SU-DHL-6 (cell line): Measurements from ENCODE around the gene ZNF273.

ENCODE experiments used
- H2AFZ ChIP-seq: fragments of 200-600 bp; sonication (generic); 2 replicates; pipeline ENCODE4 v1.6.1; 2014; ENCODE audit warnings: low read depth, mild to moderate bottlenecking, moderate library complexity, mixed read lengths, antibody characterized with exemption, low read length; ENCODE audit not compliant: severe bottlenecking
- H3F3A ChIP-seq: fragments of 200-600 bp; shearing (Covaris generic); 2 replicates; pipeline ENCODE4 v1.6.0; 2016; ENCODE audit warnings: antibody characterized with exemption, mild to moderate bottlenecking; ENCODE audit not compliant: insufficient read depth
- H3K27ac ChIP-seq: fragments of 200-600 bp; sonication (generic); 2 replicates; pipeline ENCODE4 v1.5.1; 2016; ENCODE audit warnings: low read depth, mild to moderate bottlenecking, low read length, moderate library complexity, mixed read lengths
- H3K27me3 ChIP-seq: fragments of 200-600 bp; sonication (generic), shearing (Covaris generic); 2 replicates; pipeline ENCODE4 v1.6.0; 2014; ENCODE audit warnings: mild to moderate bottlenecking, low read length
- H3K36me3 ChIP-seq: fragments of 200-600 bp; sonication (generic); 2 replicates; pipeline ENCODE4 v1.6.1; 2014; ENCODE audit warnings: mild to moderate bottlenecking, low read length, mixed read lengths
- H3K4me2 ChIP-seq: fragments of 300-600, 200-600 bp; shearing (Covaris generic), sonication (generic); 2 replicates; pipeline ENCODE4 v1.6.0; 2014; ENCODE audit warnings: low read length, low read depth, mild to moderate bottlenecking; ENCODE audit not compliant: poor library complexity, severe bottlenecking
- H3K4me3 ChIP-seq: fragments of 200-600 bp; sonication (generic); 2 replicates; pipeline ENCODE4 v1.5.1; 2014; ENCODE audit warnings: antibody characterized with exemption, low read length, mild to moderate bottlenecking, mixed read lengths; ENCODE audit not compliant: insufficient read depth, poor library complexity, severe bottlenecking
- H3K79me2 ChIP-seq: fragments of 200-600 bp; sonication (generic); 2 replicates; pipeline ENCODE4 v1.6.1; 2014; ENCODE audit warnings: mild to moderate bottlenecking, low read length, moderate library complexity; ENCODE audit not compliant: insufficient read depth
- H3K9ac ChIP-seq: fragments of 200-600 bp; sonication (generic); 2 replicates; pipeline ENCODE4 v1.7.0; 2014; ENCODE audit warnings: mild to moderate bottlenecking, low read length
- H3K9me2 ChIP-seq: fragments of 200-600 bp; sonication (generic); replicated peaks from 2 replicates; pipeline ENCODE4 v1.6.1; 2014; ENCODE audit warnings: low read length; ENCODE audit not compliant: insufficient read depth
- H3K9me3 ChIP-seq: fragments of 200-600 bp; sonication (generic); 2 replicates; pipeline ENCODE4 v1.6.1; 2014; ENCODE audit warnings: low read length, mixed read lengths; ENCODE audit not compliant: insufficient read depth
- H4K20me1 ChIP-seq: fragments of 200-600 bp; sonication (generic); 2 replicates; pipeline ENCODE4 v1.6.1; 2014; ENCODE audit warnings: low read depth, mild to moderate bottlenecking, antibody characterized with exemption, low read length, moderate library complexity, mixed read lengths
- EZH2phosphoT487 ChIP-seq: fragments of 200-600 bp; sonication (generic), shearing (Covaris generic); conservative IDR thresholded peaks from 2 replicates; pipeline ENCODE4 v1.6.1; 2018; ENCODE audit warnings: mild to moderate bottlenecking, antibody characterized with exemption, low read length, moderate library complexity, mixed read lengths
- TF ChIP-seq, protein P1 (sequence below): fragments of 200-600 bp; sonication (generic); IDR thresholded peaks from one replicate; pipeline ENCODE4 v1.5.1; 2017; ENCODE audit warnings: antibody characterized with exemption, mild to moderate bottlenecking, low read length, moderate library complexity; ENCODE audit not compliant: insufficient read depth, poor library complexity, severe bottlenecking

Gene ZNF273

DNA sequence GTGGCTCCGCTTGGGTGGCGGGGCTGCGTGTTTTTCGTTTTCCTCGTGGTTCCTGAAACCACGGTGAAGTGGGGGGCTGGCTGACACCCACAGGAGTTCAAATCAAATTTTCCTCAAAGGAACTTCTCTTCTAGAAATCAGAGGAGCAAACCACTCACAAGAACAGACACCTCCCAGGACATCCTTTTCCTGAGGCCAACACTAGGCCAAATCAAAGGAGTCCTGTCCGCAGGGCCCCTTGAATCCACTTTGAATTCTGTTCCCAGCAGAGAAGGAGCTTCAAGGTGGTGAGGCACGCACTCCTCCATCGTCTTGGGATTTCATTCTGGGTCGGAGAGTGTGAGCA lies 29.9 kb upstream of the ZNF273 start:
- no peak overlapping the region for H3K4me2 ChIP-seq
- H3F3A ChIP-seq, result no peaks in the 10 kb centered on the region
- no peaks in the 10 kb centered on the region for H3K9me3 ChIP-seq
- H3K27me3 ChIP-seq, result no peaks in the 10 kb centered on the region
- no peaks in the 10 kb centered on the region for H3K36me3 ChIP-seq
- H4K20me1 ChIP-seq, result no peaks in the 10 kb centered on the region
- no peak overlapping the region for H3K4me3 ChIP-seq
- TF ChIP-seq, protein P1, sequence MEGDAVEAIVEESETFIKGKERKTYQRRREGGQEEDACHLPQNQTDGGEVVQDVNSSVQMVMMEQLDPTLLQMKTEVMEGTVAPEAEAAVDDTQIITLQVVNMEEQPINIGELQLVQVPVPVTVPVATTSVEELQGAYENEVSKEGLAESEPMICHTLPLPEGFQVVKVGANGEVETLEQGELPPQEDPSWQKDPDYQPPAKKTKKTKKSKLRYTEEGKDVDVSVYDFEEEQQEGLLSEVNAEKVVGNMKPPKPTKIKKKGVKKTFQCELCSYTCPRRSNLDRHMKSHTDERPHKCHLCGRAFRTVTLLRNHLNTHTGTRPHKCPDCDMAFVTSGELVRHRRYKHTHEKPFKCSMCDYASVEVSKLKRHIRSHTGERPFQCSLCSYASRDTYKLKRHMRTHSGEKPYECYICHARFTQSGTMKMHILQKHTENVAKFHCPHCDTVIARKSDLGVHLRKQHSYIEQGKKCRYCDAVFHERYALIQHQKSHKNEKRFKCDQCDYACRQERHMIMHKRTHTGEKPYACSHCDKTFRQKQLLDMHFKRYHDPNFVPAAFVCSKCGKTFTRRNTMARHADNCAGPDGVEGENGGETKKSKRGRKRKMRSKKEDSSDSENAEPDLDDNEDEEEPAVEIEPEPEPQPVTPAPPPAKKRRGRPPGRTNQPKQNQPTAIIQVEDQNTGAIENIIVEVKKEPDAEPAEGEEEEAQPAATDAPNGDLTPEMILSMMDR, result no peak
- no peak for TF ChIP-seq EZH2phosphoT487
- H3K27ac ChIP-seq, result no peak overlapping the region
- no peak overlapping the region for H2AFZ ChIP-seq
- H3K9me2 ChIP-seq, result no peaks in the 10 kb centered on the region
- no peak overlapping the region for H3K9ac ChIP-seq
- no peaks in the 10 kb centered on the region for H3K79me2 ChIP-seq

DNA sequence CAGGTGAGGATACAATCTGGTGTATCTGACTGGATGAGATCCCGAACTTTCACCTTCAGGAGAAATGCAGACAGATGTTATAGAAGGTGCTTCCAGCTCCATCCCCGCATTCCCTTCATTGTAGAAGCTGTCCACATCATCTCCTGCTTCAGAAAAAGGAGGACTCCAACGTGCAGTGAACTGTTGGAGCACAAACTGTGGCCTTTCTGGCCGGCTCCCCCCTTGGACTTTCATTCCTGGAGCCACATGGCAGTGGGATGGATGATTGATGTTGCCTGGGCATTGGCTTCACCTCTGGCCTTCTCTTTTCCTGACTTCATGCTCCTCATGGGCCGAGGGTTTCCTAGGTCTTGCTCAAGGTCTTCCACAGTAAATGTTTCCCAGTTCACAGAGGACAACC lies 29.6 kb upstream of the ZNF273 start:
- Histone ChIP-seq H3K4me2 (no peak overlapping the region), H3K27me3 (no peaks in the 10 kb centered on the region), H2AFZ (no peak overlapping the region), H3K9me2 (no peaks in the 10 kb centered on the region), H3K27ac (no peak overlapping the region), H3K79me2 (no peaks in the 10 kb centered on the region), H3K4me3 (no peak overlapping the region), H4K20me1 (no peaks in the 10 kb centered on the region), H3K9ac (no peak overlapping the region), H3K9me3 (no peaks in the 10 kb centered on the region), H3K36me3 (no peaks in the 10 kb centered on the region), H3F3A (no peaks in the 10 kb centered on the region)
- TF ChIP-seq EZH2phosphoT487, result no peak
- TF ChIP-seq, protein P1, result no peak

- H3F3A ChIP-seq, result no peaks in the 10 kb centered on the region
- H3K4me3 ChIP-seq, result no peak overlapping the region
- no peak overlapping the region for H3K9ac ChIP-seq
- H3K36me3 ChIP-seq, result no peaks in the 10 kb centered on the region
- H3K27me3 ChIP-seq, result no peaks in the 10 kb centered on the region
- H3K79me2 ChIP-seq, result no peaks in the 10 kb centered on the region
- no peaks in the 10 kb centered on the region for H3K9me3 ChIP-seq
- H3K27ac ChIP-seq, result no peak overlapping the region
- no peak overlapping the region for H3K4me2 ChIP-seq
- TF ChIP-seq, protein P1, result no peak
- no peak for TF ChIP-seq EZH2phosphoT487
- H4K20me1 ChIP-seq, result no peaks in the 10 kb centered on the region
- H2AFZ ChIP-seq, result no peak overlapping the region
- H3K9me2 ChIP-seq, result no peaks in the 10 kb centered on the region
Observed at GRCh38 chr7:64874114-64874513, 29.0 kb upstream of the ZNF273 start.
